ENCODE data around the gene ZNF521.

GRCh38 chr18:25132786-25133496 is 219.0 kb downstream of the ZNF521 start:
- TF ChIP-seq ARNTL (CRISPR knock-in tag; IDR thresholded peaks at IDR 0.05; ENCODE audit: borderline replicate concordance, low read depth) (no peak), TSHZ2 (CRISPR knock-in tag; IDR thresholded peaks at IDR 0.05) (no peak), ZNF70 (CRISPR knock-in tag; IDR thresholded peaks at IDR 0.05) (no peak), RARB (CRISPR knock-in tag; IDR thresholded peaks at IDR 0.05) (no peak)

All from SK-N-SH treated with all-trans-retinoic acid at 6 μM for 48 hours (cell line).